Activated CD4-positive, alpha-beta T cell treated with anti-CD3 and anti-CD28 coated beads, Interleukin-2, amount 50 U/mL, for 1 hour (primary cell): ENCODE measurements around the gene ST7L.

Experiments
- DNase-seq: peaks from one replicate; pipeline ENCODE4 v3.0.0-alpha.2; 2020

ST7L gene

DNA sequence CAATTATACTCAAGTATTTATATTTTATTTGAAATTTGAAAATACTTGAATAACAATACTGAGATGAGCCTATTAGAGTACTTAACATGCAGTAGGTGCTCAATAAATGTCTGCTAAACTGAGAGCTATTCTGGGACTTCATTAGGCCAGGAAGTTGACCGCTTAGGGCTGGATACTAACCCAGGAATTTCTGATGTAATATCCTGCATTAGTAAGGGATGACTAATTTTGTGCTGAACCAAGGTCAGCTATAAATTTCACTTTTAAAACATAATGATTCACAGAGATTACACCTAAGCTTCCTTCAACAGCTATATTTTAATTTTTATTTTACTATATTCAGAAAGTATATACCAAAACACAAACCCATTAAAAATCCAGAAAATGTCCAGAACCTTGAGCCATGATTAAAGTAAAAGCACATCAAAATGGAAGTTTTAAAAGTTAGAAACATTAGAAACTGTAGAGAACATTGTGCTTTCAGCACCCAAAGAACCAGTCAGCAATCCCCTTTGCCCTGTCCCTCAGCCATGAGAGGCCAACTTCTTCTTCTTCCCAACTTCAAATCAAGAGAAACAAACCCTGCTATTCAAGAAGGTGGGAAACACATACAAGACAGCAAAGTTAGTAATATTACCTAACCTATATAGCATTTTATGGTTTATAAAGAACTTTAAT lies 74.8 kb downstream of the ST7L start:
- DNase-seq = no peak

DNA sequence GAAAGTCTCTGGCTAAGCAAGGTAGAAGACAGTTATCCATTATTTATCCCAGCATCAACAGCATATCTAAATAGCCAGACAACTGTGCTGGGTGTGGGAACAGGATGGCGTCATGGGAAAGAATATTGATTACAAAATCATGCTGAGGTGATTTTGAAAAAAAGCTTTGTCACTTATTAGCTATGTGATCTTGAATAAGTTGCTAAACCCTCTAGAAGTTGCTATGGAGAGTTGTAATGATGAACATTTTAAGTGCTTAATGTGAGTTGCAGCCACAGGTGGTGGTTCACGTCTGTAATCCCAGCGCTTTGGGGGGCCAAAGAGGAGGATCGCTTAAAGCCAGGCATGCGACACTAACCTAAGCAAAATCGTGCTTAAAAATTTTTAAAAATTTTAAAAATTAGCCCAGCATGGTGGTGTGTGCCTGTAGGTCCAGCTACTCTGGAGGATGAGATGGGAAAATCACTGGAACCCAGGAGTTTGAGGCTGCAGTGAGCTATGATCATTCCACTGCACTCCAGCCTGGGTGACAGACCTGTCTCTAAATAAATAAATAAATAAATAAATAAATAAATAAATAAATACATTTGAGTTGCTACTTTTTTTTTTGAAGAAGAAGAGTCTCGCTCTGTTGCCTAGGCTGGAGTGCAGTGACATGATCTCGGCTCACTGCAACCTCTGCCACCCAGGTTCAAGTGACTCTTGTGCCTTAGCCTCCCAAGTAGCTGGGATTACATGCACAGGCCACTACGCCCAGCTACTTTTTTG lies 76.6 kb downstream of the ST7L start:
- DNase-seq = no peak

DNA sequence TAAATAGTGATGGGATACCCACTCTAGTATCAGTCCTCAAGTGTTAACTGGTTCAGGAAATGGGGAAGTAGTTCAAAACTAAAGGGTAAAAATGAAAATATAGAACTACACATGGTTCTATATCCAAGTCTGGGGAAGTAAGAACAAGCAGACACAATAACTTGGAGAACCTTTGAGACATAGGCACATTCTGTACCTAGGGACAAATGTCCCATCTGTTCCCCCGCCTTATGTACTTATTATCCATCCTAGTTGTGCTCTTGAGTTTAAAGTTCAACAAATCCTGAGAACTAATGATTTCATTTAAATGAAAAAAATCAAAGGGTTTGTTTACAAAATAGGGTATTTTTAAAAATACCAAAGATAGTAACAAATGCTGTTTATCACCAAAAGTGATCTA lies 77.6 kb downstream of the ST7L start:
- DNase-seq = no peak

DNA sequence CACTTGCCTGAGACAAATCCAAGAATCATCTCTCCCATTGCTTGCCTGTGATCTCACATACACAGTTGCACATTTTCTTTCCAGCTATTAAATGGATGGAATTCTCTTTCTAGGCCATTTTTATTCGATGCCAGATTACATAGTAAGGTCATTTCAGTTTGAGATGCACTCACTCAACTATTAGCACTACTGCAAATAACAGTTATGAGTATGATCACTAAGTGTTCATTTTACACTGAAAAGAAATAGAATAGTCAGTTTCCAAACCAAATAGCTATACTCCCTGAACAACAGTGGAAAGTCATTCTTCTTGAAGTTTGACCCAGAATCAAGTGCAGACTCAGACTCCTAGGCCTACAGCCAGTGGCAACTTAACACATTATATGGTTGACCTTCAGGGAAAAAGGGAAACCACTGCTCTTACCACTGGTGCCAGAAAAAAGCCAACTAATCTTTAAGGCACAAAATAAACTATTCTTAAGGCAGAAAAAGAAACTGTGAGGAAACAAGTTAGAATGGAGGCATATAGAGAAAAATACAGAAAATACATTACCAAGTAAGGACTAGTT lies 78.6 kb downstream of the ST7L start:
- DNase-seq = no peak

DNA sequence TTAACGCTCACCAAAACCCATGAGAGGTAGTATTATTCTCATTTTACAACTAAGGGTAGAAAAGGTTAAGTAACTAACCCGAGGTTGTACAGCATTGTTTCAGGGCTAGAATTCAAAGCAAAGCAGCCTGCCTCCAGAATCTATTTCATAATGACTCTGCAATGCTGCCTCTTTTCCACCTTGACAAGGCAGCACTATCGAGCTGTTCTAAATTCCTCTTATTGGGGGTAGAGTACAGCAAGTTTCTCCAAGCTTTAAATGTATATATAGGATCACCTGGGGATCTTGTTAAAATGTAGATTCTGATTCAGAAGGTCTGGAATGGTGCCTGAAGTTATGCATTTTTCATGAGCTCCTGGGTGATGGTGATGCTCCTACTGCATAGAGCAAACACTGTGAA lies 80.1 kb downstream of the ST7L start:
- DNase-seq = no peak

DNA sequence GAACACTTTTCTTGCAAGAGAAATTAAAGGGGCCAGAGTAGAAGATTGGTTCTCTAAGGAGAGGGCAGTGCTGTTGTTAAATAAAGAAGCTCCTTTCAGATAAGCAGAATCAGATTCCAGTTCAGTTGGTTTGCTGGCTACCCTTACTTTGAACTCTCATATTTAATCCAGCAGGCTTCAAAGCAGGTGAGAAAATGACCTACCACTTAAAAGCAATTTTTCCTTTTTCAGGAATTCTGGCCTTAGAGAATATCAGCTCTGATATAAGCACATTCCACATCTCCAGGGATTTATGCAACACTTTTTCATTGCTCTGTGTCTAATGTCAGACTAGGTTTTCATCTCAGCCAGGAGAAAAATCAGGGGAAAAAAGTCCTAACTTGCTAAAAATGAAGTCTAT lies 81.5 kb downstream of the ST7L start:
- DNase-seq = no peak

DNA sequence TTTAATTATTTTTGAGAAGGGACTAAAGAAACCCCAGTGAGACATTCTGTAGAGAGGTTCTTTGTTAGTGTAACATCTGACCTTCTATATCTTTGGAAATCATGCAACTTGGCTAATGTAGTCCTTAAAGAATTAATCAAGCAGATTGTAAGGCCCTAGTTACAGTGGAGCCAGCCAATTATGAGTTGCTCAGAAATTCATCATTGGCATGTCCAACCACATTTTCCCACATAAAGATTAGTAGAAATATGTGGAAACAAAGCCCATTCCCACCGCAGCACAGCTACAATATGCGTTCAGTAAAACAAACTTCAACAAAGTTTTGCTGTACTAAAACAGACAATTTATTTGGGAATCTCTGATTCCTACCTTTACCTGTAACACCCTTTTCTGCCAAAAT lies 82.4 kb downstream of the ST7L start:
- no peak for DNase-seq

DNA sequence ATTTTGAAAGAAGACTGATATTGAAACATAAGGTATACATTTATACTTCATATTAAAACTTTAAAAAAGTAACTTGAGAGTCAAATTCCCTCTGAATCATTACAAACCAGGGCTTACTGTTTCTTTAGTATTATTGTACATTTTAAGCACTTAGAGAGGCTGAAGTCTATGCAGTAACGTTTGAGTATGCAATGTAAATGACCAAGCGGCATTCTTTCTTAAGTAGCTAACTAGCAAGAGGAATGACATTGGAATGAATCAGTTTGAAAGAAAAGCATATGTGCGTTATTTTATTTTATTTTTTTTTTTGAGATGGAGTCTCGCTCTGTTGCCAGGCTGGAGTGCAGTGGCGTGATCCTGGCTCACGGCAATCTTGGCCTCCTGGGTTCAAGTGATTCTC lies 85.9 kb downstream of the ST7L start:
- DNase-seq = no peak

DNA sequence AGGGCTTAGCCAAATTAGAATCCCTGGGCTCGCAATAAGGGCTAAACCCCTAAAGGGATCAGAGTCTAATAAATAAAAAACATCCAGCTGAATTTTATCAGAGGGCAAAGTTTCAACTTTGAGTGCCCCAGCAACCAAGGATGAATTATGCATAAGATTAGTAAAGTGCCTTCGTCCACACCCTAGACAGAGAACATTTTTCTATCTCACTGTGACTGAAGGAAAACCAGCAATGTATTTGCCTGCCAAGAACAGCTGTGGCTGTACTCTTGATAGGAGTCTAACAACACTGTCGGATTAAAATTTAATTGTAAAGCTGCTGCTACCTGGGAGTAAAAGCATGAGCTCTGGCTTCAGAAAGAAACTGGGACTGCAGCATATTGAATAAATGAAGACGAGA lies 86.9 kb downstream of the ST7L start:
- no peak for DNase-seq

DNA sequence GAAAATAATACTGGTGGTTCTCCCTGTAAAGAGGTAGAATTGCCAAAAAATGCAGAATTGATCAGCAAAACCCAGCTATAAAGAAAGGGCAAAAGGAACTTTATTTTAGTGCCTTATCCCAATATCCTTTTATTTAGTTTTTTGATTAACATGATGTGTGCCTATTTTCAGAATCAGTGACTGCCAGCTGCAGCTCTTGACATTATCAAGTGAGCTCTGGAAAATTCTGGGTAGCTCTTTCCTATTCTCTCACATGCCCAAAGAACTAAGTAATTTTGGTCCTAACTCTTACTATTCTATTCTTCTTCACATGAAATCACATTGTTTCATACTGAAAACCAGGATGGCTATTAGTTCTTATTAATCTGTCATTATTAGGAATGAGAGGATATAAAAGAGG lies 88.1 kb downstream of the ST7L start:
- no peak for DNase-seq

DNA sequence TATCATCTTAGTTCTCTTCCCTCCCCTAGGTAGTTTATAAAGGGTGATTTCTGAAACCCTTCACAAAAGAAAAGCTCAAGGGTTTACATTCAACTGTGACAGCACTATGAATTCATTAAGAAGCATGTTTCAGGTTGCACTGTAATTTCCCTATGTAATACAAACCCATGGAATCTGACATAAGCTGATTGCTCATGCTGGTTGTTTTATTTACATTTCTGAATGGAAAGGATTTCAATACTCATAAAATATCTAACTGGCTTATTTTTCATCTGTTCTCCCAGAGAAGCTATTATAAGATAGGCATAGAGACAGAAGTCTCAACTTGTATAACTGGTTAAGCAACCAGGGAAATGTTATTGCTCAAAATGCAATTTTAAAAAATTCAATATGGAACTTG lies 89.6 kb downstream of the ST7L start:
- DNase-seq = no peak

DNA sequence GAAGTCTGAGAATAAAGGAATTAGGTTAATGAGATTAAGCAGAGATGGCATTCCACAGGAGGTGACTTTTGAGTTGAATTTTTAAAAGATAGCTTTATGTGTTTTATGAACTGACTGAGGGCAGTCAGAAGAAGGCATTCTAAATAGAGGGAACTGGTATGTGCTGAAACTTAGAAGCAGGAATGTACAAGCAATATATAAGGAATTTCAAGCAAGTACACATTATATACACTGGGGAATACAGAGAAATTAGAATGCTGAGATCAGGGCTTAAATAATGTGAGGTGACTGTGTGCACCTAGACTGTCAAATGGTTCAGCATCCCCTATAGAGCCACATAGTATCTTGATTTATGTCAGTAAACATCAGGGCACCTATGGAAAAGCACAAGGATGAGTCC lies 90.9 kb downstream of the ST7L start:
- no peak for DNase-seq

DNA sequence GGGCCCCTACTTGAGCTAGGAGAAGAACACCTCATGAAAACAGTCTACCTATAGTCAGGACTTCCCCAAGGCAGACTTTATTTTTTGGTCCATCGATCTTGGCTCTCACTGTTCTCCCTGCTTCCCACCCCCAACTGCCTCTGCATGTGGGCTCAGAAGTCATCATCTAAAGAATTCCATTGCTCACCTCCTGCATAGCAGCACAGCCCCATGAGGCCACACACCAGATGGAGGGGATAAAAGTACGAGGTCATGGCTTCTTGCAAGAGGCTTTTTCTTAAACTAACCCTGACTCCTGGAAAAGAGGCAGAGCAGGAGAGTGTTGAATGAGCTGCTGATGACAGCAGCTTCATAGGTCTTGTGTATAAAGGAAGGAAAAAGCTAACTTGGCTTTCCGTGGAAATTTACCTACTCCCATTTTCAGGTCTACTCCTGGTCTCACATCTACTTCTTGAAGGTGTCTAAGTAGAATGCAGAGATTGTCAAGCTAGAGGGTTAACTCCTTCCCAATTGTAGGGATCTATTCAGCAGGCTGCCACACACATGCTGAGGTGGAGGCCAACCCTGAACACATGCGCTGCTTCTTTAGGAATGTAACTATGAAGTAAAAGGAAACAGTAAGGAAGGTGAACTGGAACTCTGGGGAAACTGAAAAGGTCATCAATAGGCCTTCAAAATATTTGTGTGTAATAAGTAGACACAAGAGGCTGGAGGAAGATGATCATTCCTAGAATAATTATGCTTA lies 91.5 kb downstream of the ST7L start:
- no peak for DNase-seq

DNA sequence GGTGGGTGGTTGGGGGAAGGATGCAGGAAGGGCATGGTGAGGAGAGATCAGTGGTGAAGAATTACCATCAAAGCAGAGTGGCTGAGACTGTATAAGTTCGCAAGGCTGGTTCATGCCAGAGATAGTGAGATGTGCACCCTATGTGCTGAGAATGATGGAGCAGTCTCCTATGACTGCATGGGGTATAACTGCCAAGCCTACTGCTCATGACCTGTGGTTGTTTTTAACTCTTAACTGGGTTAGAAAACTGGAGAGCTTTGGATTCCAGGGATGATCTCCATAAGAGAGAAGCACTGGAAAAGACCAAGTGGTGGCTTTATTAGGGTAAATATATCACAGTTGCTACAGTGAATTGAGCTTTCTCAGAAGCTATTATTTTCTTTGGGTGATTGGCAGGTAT lies 94.0 kb downstream of the ST7L start:
- DNase-seq = no peak

DNA sequence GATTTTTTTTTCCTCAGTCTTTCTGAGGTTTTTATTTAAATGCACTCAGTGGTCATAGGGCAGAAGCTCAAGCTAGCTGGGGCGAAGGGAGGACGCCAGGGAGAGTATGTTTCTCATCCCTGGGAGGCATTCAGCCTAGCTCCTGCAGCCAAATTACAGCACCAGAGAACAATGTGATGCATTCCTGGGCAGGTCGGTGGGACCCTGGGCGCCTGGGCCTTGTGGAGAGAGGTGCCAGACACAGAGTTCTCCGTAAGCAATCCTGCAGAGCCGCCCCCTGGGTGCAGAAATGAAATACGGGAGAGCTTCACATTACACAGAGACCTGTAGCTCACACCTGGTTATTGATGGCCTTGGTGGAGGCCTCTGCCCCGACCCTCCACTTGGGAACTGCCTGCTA lies 94.7 kb downstream of the ST7L start:
- no peak for DNase-seq

DNA sequence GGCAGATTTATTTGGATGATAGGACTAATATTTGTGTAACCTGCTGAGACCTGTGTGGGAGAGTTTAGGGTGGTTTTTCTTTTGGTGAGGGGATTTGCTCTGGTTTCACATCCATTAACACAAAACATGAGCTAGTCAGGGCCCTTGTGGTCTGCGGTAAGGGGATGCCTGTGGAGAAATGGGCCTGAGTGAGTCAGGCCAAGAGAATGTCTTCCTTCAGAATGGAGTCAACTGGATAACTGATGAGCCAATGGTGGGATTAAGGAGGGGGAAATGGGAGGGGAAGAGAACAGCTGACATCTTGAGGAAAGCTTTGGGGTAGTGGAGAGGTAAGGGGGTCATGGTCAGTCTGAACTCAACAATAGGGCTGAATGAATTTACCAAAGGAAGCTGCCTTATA lies 96.3 kb downstream of the ST7L start:
- DNase-seq = no peak

DNA sequence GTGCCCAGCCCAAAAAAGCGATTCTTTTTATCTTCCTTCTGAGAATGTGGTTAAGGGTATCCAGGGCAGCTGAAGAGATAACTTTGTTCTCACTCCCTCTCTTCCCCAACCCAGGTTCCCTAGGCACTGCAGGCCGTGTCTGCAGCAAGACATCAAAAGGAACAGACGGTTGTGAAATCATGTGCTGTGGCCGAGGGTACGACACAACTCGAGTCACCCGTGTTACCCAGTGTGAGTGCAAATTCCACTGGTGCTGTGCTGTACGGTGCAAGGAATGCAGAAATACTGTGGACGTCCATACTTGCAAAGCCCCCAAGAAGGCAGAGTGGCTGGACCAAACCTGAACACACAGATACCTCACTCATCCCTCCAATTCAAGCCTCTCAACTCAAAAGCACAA lies 98.8 kb downstream of the ST7L start:
- DNase-seq = no peak

DNA sequence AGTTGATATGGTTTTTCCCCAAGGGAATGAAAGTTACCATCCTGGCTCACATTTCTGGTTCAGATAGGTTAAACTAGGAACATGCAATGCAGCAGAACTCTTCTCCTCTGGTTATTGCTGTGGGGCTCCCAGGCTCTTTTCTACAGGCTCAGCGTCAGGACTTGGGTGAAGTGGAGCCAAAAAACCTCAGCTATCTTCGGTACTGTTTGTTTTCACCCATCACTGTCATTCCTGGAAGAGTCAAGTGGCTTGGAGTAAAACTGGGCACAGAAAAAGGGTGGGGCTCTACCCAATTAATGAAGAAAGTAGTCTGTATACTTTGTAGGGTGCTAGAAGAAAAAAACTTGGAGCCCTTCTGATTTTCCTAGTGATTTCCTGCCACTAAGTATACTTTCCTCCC lies 100.8 kb downstream of the ST7L start:
- DNase-seq = no peak

DNA sequence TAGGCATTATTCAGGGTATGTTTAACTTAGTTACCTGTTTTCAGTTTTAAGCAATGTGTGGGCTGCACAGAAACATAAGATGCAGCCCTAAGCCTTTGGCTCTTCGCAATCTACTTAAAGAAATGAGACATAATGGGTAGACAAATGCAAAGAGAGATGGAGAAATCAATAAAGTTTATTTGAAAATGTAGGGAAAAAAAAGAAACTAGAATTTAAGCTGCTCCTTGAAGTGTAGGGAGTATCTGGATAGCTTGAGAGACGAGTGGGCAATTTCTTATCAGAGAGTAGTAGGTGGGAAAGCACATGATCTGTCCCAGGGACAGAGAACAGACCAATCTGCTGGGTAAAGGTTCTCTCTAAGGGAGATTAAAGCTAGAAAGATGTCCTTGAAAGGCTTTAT lies 101.3 kb downstream of the ST7L start:
- DNase-seq = no peak

DNA sequence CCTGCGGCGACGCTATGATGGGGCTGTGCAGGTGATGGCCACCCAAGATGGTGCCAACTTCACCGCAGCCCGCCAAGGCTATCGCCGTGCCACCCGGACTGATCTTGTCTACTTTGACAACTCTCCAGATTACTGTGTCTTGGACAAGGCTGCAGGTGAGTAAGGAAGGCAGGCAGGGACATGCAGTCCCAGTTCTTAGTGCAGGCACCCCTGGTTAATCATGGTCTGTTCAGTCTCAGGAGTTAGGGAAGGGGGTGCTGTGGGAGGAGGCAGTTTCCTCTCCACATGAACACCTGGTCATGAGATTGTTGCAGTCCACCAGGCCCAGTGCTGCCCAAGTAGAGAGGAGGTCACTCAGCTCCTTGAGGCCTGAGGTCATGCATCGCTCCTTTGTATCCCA lies 101.7 kb downstream of the ST7L start:
- no peak for DNase-seq

DNA sequence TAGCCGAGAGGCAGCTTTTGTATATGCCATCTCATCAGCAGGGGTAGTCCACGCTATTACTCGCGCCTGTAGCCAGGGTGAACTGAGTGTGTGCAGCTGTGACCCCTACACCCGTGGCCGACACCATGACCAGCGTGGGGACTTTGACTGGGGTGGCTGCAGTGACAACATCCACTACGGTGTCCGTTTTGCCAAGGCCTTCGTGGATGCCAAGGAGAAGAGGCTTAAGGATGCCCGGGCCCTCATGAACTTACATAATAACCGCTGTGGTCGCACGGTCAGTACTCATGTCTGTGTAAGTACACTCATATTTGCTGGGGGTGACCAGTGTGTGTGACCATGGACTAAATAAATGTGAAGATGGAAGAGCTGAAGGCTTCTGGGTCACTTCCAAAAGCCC lies 102.8 kb downstream of the ST7L start:
- DNase-seq = no peak

DNA sequence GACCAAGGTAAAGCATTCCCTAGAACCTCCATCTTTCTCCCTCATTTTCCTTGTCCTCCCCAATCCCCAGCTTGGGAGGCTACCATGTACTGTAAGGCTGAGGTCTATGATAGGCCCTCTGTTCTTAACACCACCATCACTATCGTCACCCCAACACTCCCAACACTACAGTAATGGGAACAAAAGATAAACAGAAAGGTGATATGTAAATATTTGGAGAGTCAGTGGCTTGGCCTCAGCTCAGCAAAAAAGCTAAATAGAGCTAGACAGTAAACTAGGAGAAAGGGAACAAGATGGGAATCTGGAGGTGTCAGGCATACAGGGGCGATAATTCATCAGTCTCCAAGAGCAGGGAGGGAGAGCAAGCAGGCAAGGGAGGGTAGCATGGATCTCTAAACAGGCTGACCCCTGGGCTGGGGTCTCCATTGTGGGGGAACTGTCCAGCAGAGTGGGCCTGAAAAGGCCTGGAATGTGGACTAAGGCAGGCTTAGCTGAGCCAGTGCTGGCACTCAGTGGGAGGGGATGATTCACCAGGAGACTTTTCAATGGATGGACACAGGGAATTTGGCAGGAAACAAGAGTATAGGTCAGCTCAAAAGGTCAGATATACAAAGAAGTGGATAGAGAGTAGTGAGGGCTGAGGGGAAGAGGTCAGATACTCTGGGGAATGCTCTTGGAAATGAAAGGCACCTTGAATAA lies 103.5 kb downstream of the ST7L start:
- DNase-seq = no peak

DNA sequence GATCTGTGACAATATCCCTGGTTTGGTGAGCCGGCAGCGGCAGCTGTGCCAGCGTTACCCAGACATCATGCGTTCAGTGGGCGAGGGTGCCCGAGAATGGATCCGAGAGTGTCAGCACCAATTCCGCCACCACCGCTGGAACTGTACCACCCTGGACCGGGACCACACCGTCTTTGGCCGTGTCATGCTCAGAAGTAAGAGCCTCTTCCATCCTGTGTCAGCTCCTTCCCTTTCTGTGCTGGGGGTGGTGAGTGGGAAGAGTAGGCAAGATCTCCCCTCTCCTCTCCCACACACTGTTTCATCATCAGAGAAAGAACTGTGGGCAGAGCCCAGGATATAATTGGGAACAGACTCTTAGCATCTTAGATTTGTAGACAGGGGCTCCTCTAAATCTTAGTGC lies 104.0 kb downstream of the ST7L start:
- DNase-seq = no peak
